Activated naive CD4-positive, alpha-beta T cell treated with anti-CD3 and anti-CD28 coated beads for 36 hours (primary cell): ENCODE measurements around the gene ESD. TPM values are rescaled to one million over a fixed set of nuclear protein-coding genes. Genes with fewer than 3 reads are reported as not detected.

Source experiments
- CTCF ChIA-PET: fragments of 350-600 bp; sonication (Branson Sonifier 250); formaldehyde crosslinking; loops from one replicate; lab custom pipeline; 2021; ENCODE audit warnings: antibody characterized with exemption; lab: Charles Lee
- DNase-seq: peaks from one replicate; pipeline ENCODE4 v3.0.0-alpha.2; 2020
- H3K27ac Mint-ChIP-seq: one replicate; pipeline ENCODE4 v1.8.0; 2021; ENCODE audit warnings: mild to moderate bottlenecking, mixed read lengths
- H3K27me3 Mint-ChIP-seq: one replicate; pipeline ENCODE4 v1.8.0; 2021; ENCODE audit warnings: low read depth, mixed read lengths
- H3K36me3 Mint-ChIP-seq: one replicate; pipeline ENCODE4 v1.8.0; 2021; ENCODE audit warnings: low read depth, mixed read lengths
- H3K4me1 Mint-ChIP-seq: one replicate; pipeline ENCODE4 v1.8.0; 2021; ENCODE audit warnings: low read depth, mixed read lengths
- H3K4me3 Mint-ChIP-seq: one replicate; pipeline ENCODE4 v1.8.0; 2021; ENCODE audit warnings: mild to moderate bottlenecking, moderate library complexity, mixed read lengths
- H3K9me3 Mint-ChIP-seq: one replicate; pipeline ENCODE4 v1.8.0; 2021; ENCODE audit warnings: mixed read lengths
- intact Hi-C: fragments of 100-400 bp; cut with micrococcal nuclease; formaldehyde crosslinking; loops from one replicate; pipeline ENCODE4 v1.15.1; 2023
- total RNA-seq, 2 experiments: library from RNA; stranded (reverse); gene quantifications; one replicate each; pipeline ENCODE4 v1.2.3, GENCODE V29; 2021

ESD gene
- total RNA-seq, 2 experiments from 2014 or later = 150 to 153 TPM

DNA sequence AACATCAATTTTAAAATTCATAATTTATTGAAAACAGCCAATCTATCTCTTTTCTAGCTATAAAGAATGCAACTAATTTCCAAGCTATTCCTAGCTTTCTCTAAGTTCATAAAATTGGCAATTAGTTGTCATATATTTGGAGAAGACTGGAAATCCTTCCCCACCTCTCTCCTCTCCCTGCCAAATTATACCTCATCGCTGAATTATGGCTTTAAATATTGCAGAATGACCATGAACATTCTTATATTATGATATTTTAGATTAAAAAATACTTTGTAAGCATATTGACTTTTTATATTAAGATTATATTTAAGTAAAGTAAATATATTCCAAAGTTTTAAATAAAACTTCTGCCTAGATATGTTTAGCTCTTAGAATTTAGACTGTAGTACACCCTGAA lies 58.2 kb downstream of the ESD start:
- Mint-ChIP-seq H3K4me1 (no peaks in the 10 kb centered on the region), H3K27ac (no peak overlapping the region), H3K4me3 (no peak overlapping the region), H3K36me3 (peaks cover 11% of the 10 kb centered on the region), H3K27me3 (no peaks in the 10 kb centered on the region), H3K9me3 (no peaks in the 10 kb centered on the region)
- no peak for DNase-seq
- intact Hi-C loops = no loop called here
- CTCF ChIA-PET = no interaction called here

DNA sequence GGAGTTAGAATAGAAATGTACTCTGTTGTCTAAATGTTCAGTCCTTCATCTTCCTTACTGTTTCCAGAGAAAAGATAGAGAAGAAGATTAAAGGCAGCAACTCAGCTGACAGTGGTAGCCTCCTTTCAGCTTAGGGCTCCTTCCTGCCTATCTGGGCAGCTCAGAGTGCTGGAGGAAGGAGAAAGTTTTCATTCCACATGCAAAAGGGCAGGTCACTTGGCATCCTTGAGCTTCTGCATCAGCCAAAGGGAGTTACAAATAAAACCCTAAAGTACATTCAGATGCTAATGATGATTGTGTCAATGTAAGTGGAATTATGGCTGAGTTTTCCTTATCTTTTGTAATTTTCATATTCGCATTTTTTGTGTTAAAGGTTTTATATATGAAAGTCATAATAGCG lies 58.9 kb downstream of the ESD start:
- no peaks in the 10 kb centered on the region for H3K4me1 Mint-ChIP-seq
- CTCF ChIA-PET = interaction anchor here (0.5 to 0.6 kb wide), 3 partner anchors 8 to 891 kb away, joined by 3 to 4 read pairs (median 3); no protein-coding TSS in a partner anchor
- no peaks in the 10 kb centered on the region for H3K27me3 Mint-ChIP-seq
- DNase-seq = no peak
- intact Hi-C loops = no loop called here
- H3K36me3 Mint-ChIP-seq = peaks cover 11% of the 10 kb centered on the region
- H3K27ac Mint-ChIP-seq = no peak overlapping the region
- no peak overlapping the region for H3K4me3 Mint-ChIP-seq
- H3K9me3 Mint-ChIP-seq = no peaks in the 10 kb centered on the region

DNA sequence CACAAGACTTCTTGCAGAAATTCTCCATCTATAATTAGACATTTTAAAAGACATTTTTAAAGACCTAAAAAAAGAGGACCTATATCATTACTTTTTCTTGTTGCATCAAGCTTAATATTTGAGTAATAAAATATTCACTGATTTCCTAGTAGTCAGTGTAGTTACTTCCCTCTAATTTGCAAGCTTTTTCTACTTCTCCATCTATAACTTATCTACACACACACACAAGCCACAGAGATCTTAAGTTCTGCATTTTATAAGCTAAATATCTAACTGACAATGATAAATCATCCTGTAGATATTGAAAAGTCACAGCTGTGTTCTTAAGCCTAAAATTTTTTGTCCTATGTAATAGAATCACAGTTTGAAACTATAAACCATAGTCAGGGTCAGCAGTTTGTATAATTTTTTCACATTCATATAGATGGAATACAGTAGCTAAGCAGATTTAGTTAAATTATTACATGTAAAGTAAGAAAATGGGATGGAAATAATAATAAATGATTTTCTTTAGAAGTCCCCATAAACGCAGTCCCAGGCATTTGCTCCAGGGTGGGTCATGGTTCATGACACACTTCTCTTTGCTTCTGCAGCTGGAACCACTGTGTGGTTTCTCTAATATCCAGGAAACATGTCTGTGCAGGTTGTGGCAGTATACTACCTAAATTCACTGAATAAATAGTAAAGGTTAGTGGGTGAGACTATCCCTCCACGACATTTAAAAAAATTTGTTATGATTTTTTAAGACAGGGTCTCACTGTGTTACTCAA lies 60.2 kb downstream of the ESD start:
- H3K4me1 Mint-ChIP-seq = no peaks in the 10 kb centered on the region
- peaks cover 14% of the 10 kb centered on the region for H3K36me3 Mint-ChIP-seq
- H3K27ac Mint-ChIP-seq = no peak overlapping the region
- intact Hi-C loops = no loop called here
- H3K9me3 Mint-ChIP-seq = no peaks in the 10 kb centered on the region
- no peaks in the 10 kb centered on the region for H3K27me3 Mint-ChIP-seq
- H3K4me3 Mint-ChIP-seq = no peak overlapping the region
- CTCF ChIA-PET = interaction anchor here (0.6 to 1.0 kb wide), 2 partner anchors 151 to 185 kb away, joined by 3 read pairs; no protein-coding TSS in a partner anchor
- DNase-seq = no peak

DNA sequence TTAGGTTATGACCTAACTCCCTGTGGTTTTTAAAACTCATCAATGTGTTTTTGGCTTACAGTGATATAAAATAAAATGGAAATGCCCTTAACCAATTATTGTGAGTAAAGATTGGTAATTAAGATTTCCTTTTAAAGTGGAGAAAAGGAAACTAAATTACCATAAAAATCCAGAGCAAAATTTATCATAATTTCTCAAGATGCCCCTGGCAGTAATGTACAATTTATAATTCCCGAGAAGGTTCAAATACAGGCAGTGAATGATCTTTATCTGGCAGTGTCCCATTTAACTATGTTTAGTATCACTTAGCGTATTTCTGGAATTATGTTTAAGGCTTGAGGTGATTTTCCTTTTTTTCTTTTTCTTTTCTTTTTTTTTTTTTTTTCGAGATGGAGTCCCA lies 61.5 kb downstream of the ESD start:
- no peaks in the 10 kb centered on the region for H3K27me3 Mint-ChIP-seq
- no peaks in the 10 kb centered on the region for H3K9me3 Mint-ChIP-seq
- H3K4me1 Mint-ChIP-seq = no peaks in the 10 kb centered on the region
- CTCF ChIA-PET = no interaction called here
- DNase-seq = no peak
- H3K36me3 Mint-ChIP-seq = peaks cover 14% of the 10 kb centered on the region
- no peak overlapping the region for H3K27ac Mint-ChIP-seq
- H3K4me3 Mint-ChIP-seq = no peak overlapping the region
- intact Hi-C loops = no loop called here

DNA sequence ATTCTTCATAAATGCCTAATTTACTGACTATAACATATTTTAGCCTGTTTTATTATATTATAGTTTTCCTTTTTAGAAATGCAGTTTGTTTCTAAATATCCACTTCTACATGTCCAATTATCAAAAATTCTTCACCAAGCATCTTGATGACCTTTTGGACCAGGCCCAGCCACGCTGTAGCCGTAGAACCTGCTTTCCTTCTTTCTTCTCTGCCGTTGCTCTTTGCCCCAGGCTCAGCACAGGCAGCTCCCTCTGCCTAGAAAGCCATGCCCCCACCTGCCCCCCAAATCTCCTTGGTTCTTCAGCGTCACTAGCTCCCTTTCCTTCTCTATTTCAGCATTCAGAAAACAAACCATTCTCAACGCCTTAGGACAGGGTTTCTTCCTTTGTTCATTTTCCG lies 65.4 kb downstream of the ESD start:
- Mint-ChIP-seq H3K27me3 (no peaks in the 10 kb centered on the region), H3K27ac (no peak overlapping the region), H3K4me1 (no peaks in the 10 kb centered on the region), H3K9me3 (no peaks in the 10 kb centered on the region), H3K36me3 (peaks cover 31% of the 10 kb centered on the region), H3K4me3 (no peak overlapping the region)
- intact Hi-C loops = no loop called here
- no peak for DNase-seq
- CTCF ChIA-PET = interaction anchor here (0.8 kb wide), 1 partner anchor 180 kb away, joined by 4 read pairs; no protein-coding TSS in a partner anchor

DNA sequence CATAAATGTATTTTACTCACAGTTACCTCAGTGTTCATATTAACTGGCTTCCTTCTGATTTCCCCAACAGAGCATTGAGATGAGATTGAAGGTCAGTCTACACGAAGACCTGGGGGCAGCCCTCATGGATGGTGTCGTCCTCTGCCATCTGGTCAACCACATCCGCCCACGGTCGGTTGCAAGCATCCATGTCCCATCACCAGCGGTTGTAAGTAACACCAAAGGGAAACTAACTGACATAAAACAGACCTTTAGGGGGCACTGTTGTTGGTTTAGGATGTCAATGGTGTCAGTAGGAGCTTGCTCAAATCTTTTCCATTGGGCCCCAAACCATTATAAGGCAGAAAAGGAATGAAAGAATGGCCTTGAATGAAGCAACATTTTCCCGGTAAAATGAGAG lies 68.2 kb downstream of the ESD start:
- Mint-ChIP-seq H3K4me1 (no peaks in the 10 kb centered on the region), H3K27me3 (no peaks in the 10 kb centered on the region), H3K27ac (no peak overlapping the region), H3K36me3 (peaks cover 41% of the 10 kb centered on the region), H3K9me3 (no peaks in the 10 kb centered on the region), H3K4me3 (no peak overlapping the region)
- intact Hi-C loops = no loop called here
- DNase-seq = peak; percentile 12
- CTCF ChIA-PET = interaction anchor here (0.9 kb wide), 1 partner anchor 64 kb away, joined by 3 read pairs; no protein-coding TSS in a partner anchor

DNA sequence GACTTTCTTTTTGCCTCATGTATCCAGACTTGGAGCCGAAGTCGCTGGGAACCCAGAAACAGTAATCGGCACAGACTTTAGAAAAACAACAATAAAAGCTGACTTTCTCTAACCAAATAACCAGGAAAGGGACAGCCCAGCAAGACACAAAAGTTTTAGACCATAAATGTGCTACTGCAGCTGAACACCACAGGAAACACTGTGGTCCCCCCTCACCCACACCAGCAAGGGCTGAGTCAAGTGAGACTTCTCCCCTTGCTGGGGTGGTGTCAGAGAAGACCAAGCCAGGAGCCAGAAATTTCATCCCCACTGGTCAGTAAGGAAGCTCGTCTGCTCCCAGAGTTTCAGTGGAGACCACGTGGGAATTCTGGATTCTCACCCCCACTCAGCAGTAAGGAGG lies 70.6 kb downstream of the ESD start:
- CTCF ChIA-PET = interaction anchor here (0.6 kb wide), 1 partner anchor 1166 kb away, joined by 3 read pairs; no protein-coding TSS in a partner anchor
- no peak overlapping the region for H3K4me3 Mint-ChIP-seq
- no peak for DNase-seq
- H3K4me1 Mint-ChIP-seq = no peaks in the 10 kb centered on the region
- H3K27me3 Mint-ChIP-seq = no peaks in the 10 kb centered on the region
- H3K36me3 Mint-ChIP-seq = peaks cover 39% of the 10 kb centered on the region
- intact Hi-C loops = no loop called here
- H3K27ac Mint-ChIP-seq = no peak overlapping the region
- H3K9me3 Mint-ChIP-seq = no peaks in the 10 kb centered on the region

Other genes with a start within 250 kb of the ESD start
- 10 to 100 TPM; 14.6 to 15.1 TPM for gene LRCH1, start 244.0 kb downstream of the ESD start, total RNA-seq
- not detected for gene HTR2A, start 99.9 kb upstream of the ESD start, total RNA-seq